Kasumi-1 (cell line): ENCODE results near the gene NTRK1.
A peak's percentile ranks its signal among the peaks of the same experiment; 100 is the strongest.

Experiments
- DNase-seq, 2 experiments: peaks; one replicate each; lab custom pipeline; 2025; lab: John Stamatoyannopoulos, UW

The NTRK1 gene

GRCh38 chr1:156898161-156898566 lies 37.5 kb downstream of the NTRK1 start:
- peak; percentile 64 to 80 for DNase-seq

- no peak for DNase-seq
These were observed 38.5 kb downstream of the NTRK1 start for GRCh38 chr1:156898971-156899664.

GRCh38 chr1:156899956-156900718 lies 39.5 kb downstream of the NTRK1 start:
- no peak for DNase-seq

- no peak for DNase-seq
These were observed 40.4 kb downstream of the NTRK1 start for GRCh38 chr1:156900896-156901589.

- no peak for DNase-seq
These were observed 40.9 kb downstream of the NTRK1 start for GRCh38 chr1:156901590-156901900.

- no peak for DNase-seq
These were observed 41.6 kb downstream of the NTRK1 start for GRCh38 chr1:156901966-156902915.

- DNase-seq = no peak
These were observed 42.8 kb downstream of the NTRK1 start for GRCh38 chr1:156903328-156904091.

- no peak for DNase-seq
These were observed 43.7 kb downstream of the NTRK1 start for GRCh38 chr1:156904187-156904959.

GRCh38 chr1:156905176-156905575 lies 44.5 kb downstream of the NTRK1 start:
- no peak for DNase-seq

GRCh38 chr1:156905651-156906050 lies 45.0 kb downstream of the NTRK1 start:
- DNase-seq = no peak

GRCh38 chr1:156906206-156906906 lies 45.7 kb downstream of the NTRK1 start:
- DNase-seq = no peak

- no peak for DNase-seq
These were observed 47.9 kb downstream of the NTRK1 start for GRCh38 chr1:156908541-156908940.

- DNase-seq = no peak
These were observed 48.3 kb downstream of the NTRK1 start for GRCh38 chr1:156908955-156909354.

GRCh38 chr1:156909671-156910070 lies 49.0 kb downstream of the NTRK1 start:
- no peak for DNase-seq

GRCh38 chr1:156910309-156910782 lies 49.7 kb downstream of the NTRK1 start:
- peak; percentile 51 to 57 for DNase-seq

- DNase-seq = peak; percentile 66 to 75
These were observed 51.1 kb downstream of the NTRK1 start for GRCh38 chr1:156911577-156912298.

GRCh38 chr1:156912310-156912709 lies 51.6 kb downstream of the NTRK1 start:
- DNase-seq = no peak

GRCh38 chr1:156912861-156913808 lies 52.5 kb downstream of the NTRK1 start:
- DNase-seq = peak in 1 of 2 experiments; percentile 46
